GM13977 (cell line): ENCODE measurements around the gene PIP4K2A.
"Not testable (repeated sequence)": the region's sequence is repeated elsewhere in the genome, so short reads cannot be mapped to it uniquely, and the experiment has no call there.

Experiments used
- DNase-seq: peaks from one replicate; pipeline ENCODE4 v3.0.0; 2012; ENCODE audit warnings: low spot score
- in situ Hi-C: fragments of 300-500 bp; cut with MboI; formaldehyde crosslinking; loops from one replicate; pipeline ENCODE4 v1.12.0; 2022; ENCODE audit warnings: low sequenced_read_pairs, low pct_unique_long_range_greater_than_20kb, mixed read lengths, inconsistent platforms; ENCODE audit not compliant: unreplicated experiment
- TF ChIP-seq, protein P1 (sequence below): IDR thresholded peaks from 2 replicates; pipeline ENCODE4 v1.5.1; 2012; ENCODE audit warnings: mild to moderate bottlenecking, control low read depth; ENCODE audit not compliant: insufficient read depth; ENCODE audit errors: extremely low read depth, missing control alignments

Gene PIP4K2A

DNA sequence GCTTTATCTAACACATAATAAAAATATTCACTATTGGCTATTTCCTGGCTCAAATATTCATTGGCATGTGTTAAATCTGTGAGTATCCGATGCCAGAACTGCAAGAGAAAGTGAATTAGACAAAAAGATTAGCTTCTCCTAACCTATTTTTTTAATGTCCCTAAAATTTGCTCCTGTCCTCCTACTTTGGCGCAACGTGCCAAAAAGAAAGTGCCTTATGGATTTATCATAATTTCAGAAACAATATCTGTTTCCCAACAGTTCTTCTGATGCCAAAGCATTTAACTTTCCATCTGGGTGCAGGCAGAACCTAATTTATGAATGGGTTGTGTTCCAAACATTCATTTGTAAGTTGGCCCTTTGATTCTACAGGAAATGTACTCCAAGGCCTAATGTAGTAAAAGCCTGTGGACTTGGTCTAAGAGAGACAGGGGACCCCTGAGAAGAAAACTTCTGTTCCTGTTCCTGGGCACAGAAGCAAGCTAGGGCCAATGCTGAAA, 15.4 kb downstream of the PIP4K2A start:
- TF ChIP-seq, protein P1, sequence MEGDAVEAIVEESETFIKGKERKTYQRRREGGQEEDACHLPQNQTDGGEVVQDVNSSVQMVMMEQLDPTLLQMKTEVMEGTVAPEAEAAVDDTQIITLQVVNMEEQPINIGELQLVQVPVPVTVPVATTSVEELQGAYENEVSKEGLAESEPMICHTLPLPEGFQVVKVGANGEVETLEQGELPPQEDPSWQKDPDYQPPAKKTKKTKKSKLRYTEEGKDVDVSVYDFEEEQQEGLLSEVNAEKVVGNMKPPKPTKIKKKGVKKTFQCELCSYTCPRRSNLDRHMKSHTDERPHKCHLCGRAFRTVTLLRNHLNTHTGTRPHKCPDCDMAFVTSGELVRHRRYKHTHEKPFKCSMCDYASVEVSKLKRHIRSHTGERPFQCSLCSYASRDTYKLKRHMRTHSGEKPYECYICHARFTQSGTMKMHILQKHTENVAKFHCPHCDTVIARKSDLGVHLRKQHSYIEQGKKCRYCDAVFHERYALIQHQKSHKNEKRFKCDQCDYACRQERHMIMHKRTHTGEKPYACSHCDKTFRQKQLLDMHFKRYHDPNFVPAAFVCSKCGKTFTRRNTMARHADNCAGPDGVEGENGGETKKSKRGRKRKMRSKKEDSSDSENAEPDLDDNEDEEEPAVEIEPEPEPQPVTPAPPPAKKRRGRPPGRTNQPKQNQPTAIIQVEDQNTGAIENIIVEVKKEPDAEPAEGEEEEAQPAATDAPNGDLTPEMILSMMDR: no peak
- in situ Hi-C loops: no loop called here
- DNase-seq: no peak

DNA sequence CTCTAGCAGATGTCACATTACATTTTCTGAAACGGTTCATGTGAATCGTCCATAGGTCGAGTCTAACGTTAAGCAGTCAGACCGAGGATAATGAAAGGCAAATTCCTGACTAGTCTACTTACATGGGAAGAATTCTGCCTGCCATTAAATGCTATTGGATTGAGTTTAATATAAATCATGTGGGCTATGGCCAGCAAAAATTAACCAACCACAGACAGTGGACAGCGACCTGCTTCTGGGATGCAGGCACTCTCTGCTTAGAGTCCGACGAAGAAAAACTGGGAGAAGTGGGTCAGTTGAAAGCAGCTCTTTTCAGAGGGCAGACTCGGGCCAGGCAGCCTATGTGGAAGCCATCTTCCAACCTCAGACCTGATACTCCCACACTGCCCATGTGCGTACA, 16.6 kb downstream of the PIP4K2A start:
- in situ Hi-C loops: no loop called here
- DNase-seq: no peak
- TF ChIP-seq, protein P1: no peak

DNA sequence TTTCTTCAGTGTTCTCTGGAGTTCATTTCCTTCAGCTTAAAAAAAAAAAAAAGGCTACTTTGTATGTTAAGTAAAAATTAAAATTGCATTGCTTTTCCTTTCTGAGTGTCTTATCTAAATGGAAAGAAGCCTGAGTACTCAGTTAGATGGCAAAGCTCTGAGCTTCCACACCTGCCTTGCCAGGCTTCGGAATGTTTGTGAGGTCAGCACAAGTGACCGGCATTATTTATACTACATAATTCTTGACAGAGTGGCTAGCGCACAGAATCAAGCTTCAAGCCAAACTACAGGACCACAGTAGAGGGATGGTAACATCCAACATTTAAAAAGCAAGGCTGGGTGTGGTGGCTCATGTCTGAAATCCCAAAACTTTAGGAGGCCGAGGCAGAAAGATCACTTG, 17.3 kb downstream of the PIP4K2A start:
- in situ Hi-C loops: no loop called here
- TF ChIP-seq, protein P1: no peak

DNA sequence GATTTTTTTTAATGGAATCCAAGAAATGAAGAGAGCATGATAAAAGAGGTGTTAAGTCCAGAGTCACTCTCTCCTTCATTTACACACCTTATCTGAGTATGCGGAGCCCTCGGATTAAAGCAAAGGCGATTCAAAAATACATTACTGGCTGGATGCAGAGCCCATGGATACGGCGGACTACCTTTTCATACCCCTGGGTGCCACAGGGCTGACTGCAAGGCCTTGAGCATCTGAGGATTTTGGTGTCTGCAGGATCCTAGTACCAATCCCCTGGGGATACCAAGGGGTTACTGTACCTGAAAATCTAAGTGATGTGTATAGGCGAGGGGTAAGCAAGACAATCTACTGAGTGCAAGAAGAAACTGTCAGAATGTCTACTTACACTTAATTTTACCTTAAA, 20.5 kb downstream of the PIP4K2A start:
- TF ChIP-seq, protein P1: no peak
- in situ Hi-C loops: no loop called here
- DNase-seq: no peak

More for the DNA sequence above, 17.3 kb downstream of the PIP4K2A start:
- no peak for DNase-seq

DNA sequence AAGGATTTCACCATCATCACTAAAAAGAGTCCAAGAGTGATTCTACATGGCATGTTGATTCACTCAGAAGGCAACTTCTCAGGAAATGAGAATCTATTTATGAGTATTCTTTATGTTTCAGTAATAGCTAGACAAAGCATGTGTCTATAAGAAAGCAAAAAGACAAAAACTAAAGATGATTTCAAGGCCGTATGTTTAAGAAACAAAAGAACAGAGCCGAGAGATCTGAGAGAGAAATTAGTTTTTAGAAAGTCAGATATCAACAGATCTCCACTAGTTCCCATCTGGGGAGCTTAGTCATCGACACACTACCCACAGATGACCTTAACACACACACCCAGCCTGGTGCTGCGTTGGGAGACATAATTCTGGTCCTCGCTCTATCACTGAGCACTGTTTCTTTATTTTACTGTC, 21.0 kb downstream of the PIP4K2A start:
- TF ChIP-seq, protein P1: no peak
- in situ Hi-C loops: no loop called here
- no peak for DNase-seq

DNA sequence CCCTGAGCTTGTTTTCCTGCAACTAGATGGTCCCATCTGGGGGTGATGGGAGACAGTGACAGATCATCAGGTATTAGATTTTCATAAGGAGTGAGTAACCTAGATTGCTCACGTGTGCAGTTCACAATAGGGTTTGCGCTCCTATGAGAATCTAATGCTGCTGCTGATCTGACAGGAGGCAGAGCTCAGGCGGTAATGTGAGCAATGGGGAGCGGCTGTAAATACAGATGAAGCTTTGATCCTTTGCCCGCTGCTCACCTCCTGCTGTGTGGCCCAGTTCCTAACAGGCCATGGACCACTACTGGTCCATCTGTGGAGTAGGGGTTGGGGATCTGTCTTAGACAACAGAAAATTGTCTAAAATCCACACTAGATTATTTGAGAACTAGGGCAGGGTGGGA, 22.3 kb downstream of the PIP4K2A start:
- DNase-seq, in situ Hi-C loops: not testable (repeated sequence)

DNA sequence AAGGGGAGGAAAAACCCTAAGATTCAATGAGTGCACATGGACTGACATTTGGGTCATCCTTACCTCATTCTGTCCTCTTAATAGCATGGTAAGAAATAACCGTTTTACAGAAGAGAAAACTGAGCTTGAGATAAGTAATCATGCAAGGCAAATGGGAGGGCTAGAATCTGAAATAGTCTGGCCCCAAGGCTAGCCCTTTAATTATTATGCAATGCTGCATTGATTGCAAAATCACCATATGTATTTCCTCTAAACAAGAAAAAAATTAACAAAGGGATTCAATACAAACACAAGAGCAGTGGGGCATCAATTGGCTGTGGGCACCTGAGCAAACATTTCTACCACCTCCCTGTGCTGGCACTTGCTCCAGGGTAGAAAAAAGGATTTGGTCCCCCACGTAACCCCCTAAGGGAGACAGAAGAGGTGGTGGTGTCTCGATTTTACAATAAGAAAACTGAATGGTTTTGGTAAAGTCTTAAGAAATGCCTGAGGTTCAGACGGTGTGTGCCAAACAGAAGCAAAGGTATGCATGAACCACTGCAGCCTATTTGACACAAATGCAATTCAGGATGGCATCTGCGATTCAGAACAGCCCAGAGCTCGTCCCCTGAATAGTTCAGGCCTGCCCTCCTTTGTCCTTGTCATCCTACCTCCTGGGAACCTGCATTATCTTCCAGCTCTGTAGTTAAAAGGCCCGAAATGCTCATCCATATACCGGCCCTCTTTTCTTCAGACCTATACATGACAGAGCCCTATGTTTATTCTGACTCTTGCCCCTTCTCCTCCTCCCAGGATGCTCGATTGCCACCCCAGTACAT, 23.6 kb downstream of the PIP4K2A start:
- no peak for DNase-seq
- TF ChIP-seq, protein P1: no peak
- in situ Hi-C loops: no loop called here
